ENCODE data around the gene PITPNM2. TPM values are rescaled to one million over a fixed set of nuclear protein-coding genes. Genes with fewer than 3 reads are reported as not detected.

The PITPNM2 gene
- polyA plus RNA-seq, 1 experiment: 1.3 TPM

DNA sequence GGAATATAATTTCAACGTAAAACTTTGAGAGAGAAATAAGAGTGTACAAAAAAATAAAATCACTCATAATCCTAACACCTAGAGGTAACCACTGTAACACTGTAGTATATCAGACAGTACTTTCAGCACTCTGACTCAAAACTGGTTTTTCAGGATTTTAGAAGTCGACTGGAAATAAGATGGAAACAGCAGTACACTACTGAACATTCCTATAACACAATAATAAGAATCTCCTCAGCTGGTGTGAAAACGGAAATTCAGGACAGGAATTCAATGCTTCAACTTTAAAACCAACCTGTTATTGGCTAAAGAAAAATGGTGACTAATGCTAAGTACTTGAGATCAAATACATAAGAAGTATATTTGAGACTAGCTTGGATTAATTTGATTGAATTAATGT, 12.3 kb upstream of the PITPNM2 start:
- Histone ChIP-seq H3K27ac (ENCODE audit: low read depth, low read length) (no peak overlapping the region), H3K4me3 (ENCODE audit: low read depth, low read length) (no peak overlapping the region), H3K9me3 (ENCODE audit: control insufficient read depth, insufficient read depth, low read length) (no peaks in the 10 kb centered on the region), H3K27me3 (ENCODE audit: control insufficient read depth, insufficient read depth, low read length) (no peaks in the 10 kb centered on the region)
- TF ChIP-seq, protein P1, sequence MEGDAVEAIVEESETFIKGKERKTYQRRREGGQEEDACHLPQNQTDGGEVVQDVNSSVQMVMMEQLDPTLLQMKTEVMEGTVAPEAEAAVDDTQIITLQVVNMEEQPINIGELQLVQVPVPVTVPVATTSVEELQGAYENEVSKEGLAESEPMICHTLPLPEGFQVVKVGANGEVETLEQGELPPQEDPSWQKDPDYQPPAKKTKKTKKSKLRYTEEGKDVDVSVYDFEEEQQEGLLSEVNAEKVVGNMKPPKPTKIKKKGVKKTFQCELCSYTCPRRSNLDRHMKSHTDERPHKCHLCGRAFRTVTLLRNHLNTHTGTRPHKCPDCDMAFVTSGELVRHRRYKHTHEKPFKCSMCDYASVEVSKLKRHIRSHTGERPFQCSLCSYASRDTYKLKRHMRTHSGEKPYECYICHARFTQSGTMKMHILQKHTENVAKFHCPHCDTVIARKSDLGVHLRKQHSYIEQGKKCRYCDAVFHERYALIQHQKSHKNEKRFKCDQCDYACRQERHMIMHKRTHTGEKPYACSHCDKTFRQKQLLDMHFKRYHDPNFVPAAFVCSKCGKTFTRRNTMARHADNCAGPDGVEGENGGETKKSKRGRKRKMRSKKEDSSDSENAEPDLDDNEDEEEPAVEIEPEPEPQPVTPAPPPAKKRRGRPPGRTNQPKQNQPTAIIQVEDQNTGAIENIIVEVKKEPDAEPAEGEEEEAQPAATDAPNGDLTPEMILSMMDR (IDR thresholded peaks at IDR 0.05; ENCODE audit: low read depth, low read length): no peak
- CTCF ChIA-PET: no interaction called here
- POLR2A ChIA-PET: no interaction called here
- DNase-seq (ENCODE audit: low read depth, low spot score): no peak

DNA sequence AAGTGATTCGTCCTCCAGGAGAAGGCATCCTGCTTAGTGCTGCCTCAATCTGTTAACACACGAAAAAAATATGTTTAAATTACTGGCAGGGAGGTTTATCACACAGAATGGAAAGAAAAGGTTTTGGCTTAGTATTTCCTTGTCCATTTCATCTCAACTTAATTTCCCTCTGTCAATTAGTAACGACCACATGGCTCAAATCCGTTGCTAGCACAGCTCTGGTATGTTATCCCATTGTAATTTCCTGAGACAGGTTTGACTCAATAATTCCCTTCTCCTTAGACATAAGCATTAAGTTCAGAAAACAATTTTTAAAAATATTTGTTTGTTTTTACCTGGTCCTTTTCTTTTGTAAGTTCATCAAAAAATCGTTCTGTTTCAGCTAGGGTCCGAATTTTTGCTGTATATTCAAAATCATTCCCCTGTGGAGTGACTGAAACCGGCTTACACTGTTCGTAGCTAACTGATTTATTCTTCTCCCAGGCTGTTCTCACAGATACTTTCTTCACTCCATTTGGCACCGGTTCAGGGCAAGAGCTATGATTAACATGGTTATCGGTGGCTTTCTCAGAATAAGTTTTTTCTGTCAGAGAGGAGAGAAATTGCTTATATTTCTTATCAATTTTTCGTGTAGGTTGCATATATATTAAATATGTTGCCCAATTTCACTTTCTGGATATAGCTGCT, 10.1 kb upstream of the PITPNM2 start:
- POLR2A ChIA-PET: interaction anchor here (0.5 kb wide), 1 partner anchor 12 kb away, joined by 3 read pairs; no protein-coding TSS in a partner anchor
- CTCF ChIA-PET: interaction anchor here (0.7 to 1.6 kb wide), 6 partner anchors 9 to 780 kb away, joined by 3 to 6 read pairs (median 4); partner anchors contain the start of genes MPHOSPH9 and MTRFR
- no peak overlapping the region for H3K27ac ChIP-seq (ENCODE audit: low read depth, low read length)
- no peak for DNase-seq (ENCODE audit: low read depth, low spot score)
- TF ChIP-seq, protein P1 (IDR thresholded peaks at IDR 0.05; ENCODE audit: low read depth, low read length): no peak
- no peaks in the 10 kb centered on the region for H3K9me3 ChIP-seq (ENCODE audit: control insufficient read depth, insufficient read depth, low read length)
- H3K27me3 ChIP-seq (ENCODE audit: control insufficient read depth, insufficient read depth, low read length): no peaks in the 10 kb centered on the region
- no peak overlapping the region for H3K4me3 ChIP-seq (ENCODE audit: low read depth, low read length)

DNA sequence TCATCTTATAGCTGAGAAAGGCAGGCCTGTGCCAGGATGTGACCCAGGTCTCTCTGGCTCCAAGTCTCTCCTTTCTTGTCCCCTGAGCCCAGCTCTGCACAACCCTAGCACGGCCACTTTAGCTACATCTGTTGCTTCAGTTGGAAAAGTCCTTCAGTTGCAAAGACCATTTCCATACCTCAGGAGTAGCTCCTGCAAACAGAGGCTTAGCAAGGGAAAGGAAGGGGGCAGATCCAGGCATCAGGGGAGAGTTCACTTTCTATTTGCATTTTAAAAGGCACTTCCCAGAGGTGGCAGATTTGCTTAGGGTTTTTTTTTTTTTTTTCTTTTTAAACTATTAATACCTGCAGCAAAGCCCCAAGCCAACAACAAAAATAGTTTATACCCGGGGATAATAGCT, 3.0 kb upstream of the PITPNM2 start:
- TF ChIP-seq, protein P1 (IDR thresholded peaks at IDR 0.05; ENCODE audit: low read depth, low read length): no peak
- H3K27me3 ChIP-seq (ENCODE audit: control insufficient read depth, insufficient read depth, low read length): no peaks in the 10 kb centered on the region
- H3K4me3 ChIP-seq (ENCODE audit: low read depth, low read length): no peak overlapping the region
- H3K9me3 ChIP-seq (ENCODE audit: control insufficient read depth, insufficient read depth, low read length): no peaks in the 10 kb centered on the region; the same call in 1 of the 2 replicates
- no peak overlapping the region for H3K27ac ChIP-seq (ENCODE audit: low read depth, low read length)
- no peak for DNase-seq (ENCODE audit: low read depth, low spot score)
- CTCF ChIA-PET: interaction anchor here (0.7 to 4.6 kb wide), 2 partner anchors 111 to 301 kb away, joined by 8 to 31 read pairs; no protein-coding TSS in a partner anchor
- POLR2A ChIA-PET: interaction anchor here (2.5 kb wide), 1 partner anchor 79 kb away, joined by 6 read pairs; the partner anchor contains the start of gene MPHOSPH9

DNA sequence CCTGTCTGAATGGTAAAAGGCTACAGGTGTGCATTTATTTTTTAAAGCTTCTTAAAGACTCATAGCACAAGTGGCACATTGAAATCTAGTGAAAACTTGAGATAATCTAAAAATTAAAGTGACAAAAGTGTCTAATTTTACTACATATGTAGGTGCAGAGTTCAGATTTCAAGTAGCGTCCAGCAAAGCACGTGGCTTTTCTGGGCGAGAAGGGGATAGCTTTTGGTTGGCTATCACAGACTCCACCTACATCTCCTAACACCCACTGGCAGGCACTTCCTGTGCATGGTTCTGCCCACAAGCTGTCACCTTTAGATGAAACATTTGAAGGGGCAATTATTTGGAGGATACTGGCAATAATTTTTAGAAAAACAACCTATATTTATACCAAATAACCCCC, 1.9 kb upstream of the PITPNM2 start:
- H3K9me3 ChIP-seq (ENCODE audit: control insufficient read depth, insufficient read depth, low read length): no peaks in the 10 kb centered on the region; the same call in 1 of the 2 replicates
- DNase-seq (ENCODE audit: low read depth, low spot score): no peak
- H3K27ac ChIP-seq (ENCODE audit: low read depth, low read length): no peak overlapping the region
- H3K4me3 ChIP-seq (ENCODE audit: low read depth, low read length): no peak overlapping the region
- H3K27me3 ChIP-seq (ENCODE audit: control insufficient read depth, insufficient read depth, low read length): no peaks in the 10 kb centered on the region
- ChIA-PET CTCF (interaction anchor here (0.5 to 4.6 kb wide), 2 partner anchors 95 to 110 kb away, joined by 7 to 31 read pairs; no protein-coding TSS in a partner anchor), POLR2A (no interaction called here)
- TF ChIP-seq, protein P1 (IDR thresholded peaks at IDR 0.05; ENCODE audit: low read depth, low read length): no peak
